ENCODE data around the gene ABCC9. TPM values are rescaled to one million over a fixed set of nuclear protein-coding genes. Genes with fewer than 3 reads are reported as not detected.

The ABCC9 gene
- total and polyA plus RNA-seq, 12 donors: 8.7 to 128 (median 90.0) TPM

GRCh38 chr12:21971344-21971743 is 30.1 kb upstream of the ABCC9 start:
- Histone ChIP-seq H3K9me3 (peaks cover 0 to 14% (median 0%) of the 10 kb centered on the region in 11 donors), H3K36me3 (no peaks in the 10 kb centered on the region), H3K4me3 (no peak overlapping the region), H3K27me3 (no peaks in the 10 kb centered on the region), H3K27ac (peak overlapping the region in 4 of 10 donors; percentile 9 to 64 (median 24)), H3K4me1 (no peaks in the 10 kb centered on the region)
- no peak for DNase-seq
- TF ChIP-seq CTCF (IDR thresholded peaks at IDR 0.05): no peak
- ATAC-seq: no peak
- intact Hi-C loops (cut with DNase I): no loop called here
- WGBS, 2 donors: 23 to 31% methylated on average over 1 of the region's 1 CpG

- no peak for ATAC-seq
- H3K9me3 ChIP-seq: peaks cover 0 to 42% (median 6%) of the 10 kb centered on the region in 11 donors
- H3K4me1 ChIP-seq: no peaks in the 10 kb centered on the region
- no peaks in the 10 kb centered on the region for H3K27me3 ChIP-seq
- intact Hi-C loops (cut with DNase I): no loop called here
- H3K27ac ChIP-seq: no peak overlapping the region
- no peaks in the 10 kb centered on the region for H3K36me3 ChIP-seq
- peak in 5 of 9 donors; percentile 11 to 29 (median 23) for TF ChIP-seq CTCF (IDR thresholded peaks at IDR 0.05)
- DNase-seq: no peak
- no peak overlapping the region for H3K4me3 ChIP-seq
- 90 to 92% methylated on average over 5 of the region's 5 CpGs for WGBS, 2 donors
Observed at GRCh38 chr12:21962821-21963220, 21.6 kb upstream of the ABCC9 start.

GRCh38 chr12:21962236-21962635 is 21.0 kb upstream of the ABCC9 start:
- Histone ChIP-seq H3K27me3 (no peaks in the 10 kb centered on the region), H3K4me3 (no peak overlapping the region), H3K9me3 (peaks cover 0 to 36% (median 6%) of the 10 kb centered on the region in 11 donors), H3K36me3 (no peaks in the 10 kb centered on the region), H3K27ac (no peak overlapping the region), H3K4me1 (no peaks in the 10 kb centered on the region)
- WGBS, 2 donors: 89 to 98% methylated on average over 5 of the region's 5 CpGs
- TF ChIP-seq CTCF (IDR thresholded peaks at IDR 0.05): no peak
- no peak for ATAC-seq
- intact Hi-C loops (cut with DNase I): no loop called here
- no peak for DNase-seq

GRCh38 chr12:21950649-21951048 is 9.4 kb upstream of the ABCC9 start:
- DNase-seq (no peak), ATAC-seq (no peak)
- Histone ChIP-seq H3K9me3 (peaks cover 0 to 58% (median 36%) of the 10 kb centered on the region in 11 donors), H3K4me1 (no peaks in the 10 kb centered on the region), H3K36me3 (no peaks in the 10 kb centered on the region), H3K4me3 (no peak overlapping the region), H3K27ac (no peak overlapping the region), H3K27me3 (no peaks in the 10 kb centered on the region)
- TF ChIP-seq CTCF (IDR thresholded peaks at IDR 0.05): no peak
- 87 to 92% methylated on average over 1 of the region's 1 CpG for WGBS, 2 donors
- intact Hi-C loops (cut with DNase I): no loop called here
